HEK293T (cell line): Measurements from ENCODE around the gene KDM1B.

Source experiments
- FOXM1 ChIP-seq: fragments of 450-650 bp; IDR thresholded peaks from 2 replicates; pipeline ENCODE4 v1.6.1; 2017; ENCODE audit warnings: mild to moderate bottlenecking, borderline replicate concordance
- L3MBTL2 ChIP-seq: fragments of 450-650 bp; conservative IDR thresholded peaks from 2 replicates; pipeline ENCODE4 v1.6.1; 2016; ENCODE audit warnings: mild to moderate bottlenecking

DNA sequence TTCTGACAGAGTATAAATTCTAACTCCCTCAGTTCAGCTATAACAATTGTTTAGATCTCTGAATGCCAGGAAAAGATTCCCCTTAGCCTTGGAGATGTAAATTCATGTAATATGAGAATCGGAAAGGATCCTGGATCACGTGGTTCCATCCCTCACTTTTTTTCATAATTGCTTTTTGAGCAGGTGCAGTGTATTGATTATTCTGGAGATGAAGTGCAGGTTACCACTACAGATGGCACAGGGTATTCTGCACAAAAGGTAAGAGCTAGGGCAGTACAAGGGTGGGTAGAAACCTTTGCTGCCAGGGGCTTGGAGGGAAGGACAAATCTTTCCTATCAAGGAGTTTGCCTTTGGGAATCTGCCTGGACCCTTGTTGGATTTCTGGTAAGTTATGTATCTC, 52.7 kb downstream of the KDM1B start:
- TF ChIP-seq L3MBTL2 = no peak
- TF ChIP-seq FOXM1 = no peak
